Keratinocyte (primary cell): ENCODE data around the gene BMP8B.
"Not testable (repeated sequence)": the region's sequence is repeated elsewhere in the genome, so short reads cannot be mapped to it uniquely, and the experiment has no call there.

ENCODE experiments used
- CTCF ChIP-seq, 3 experiments: IDR thresholded peaks in 1 of 3; conservative IDR thresholded peaks in 1 of 3; optimal IDR thresholded peaks in 1 of 3; 2 replicates in 2 of 3; 3 replicates in 1 of 3; pipeline versions ENCODE3 to v1.5.1; 2011; ENCODE audit warnings: low read length in 3 of 3, mild to moderate bottlenecking in 3 of 3, moderate library complexity in 2 of 3, control low read depth in 1 of 3, inconsistent platforms in 1 of 3; ENCODE audit not compliant: insufficient read depth in 2 of 3; ENCODE audit errors: extremely low read depth in 1 of 3
- EZH2 ChIP-seq: IDR thresholded peaks from one replicate; pipeline ENCODE4 v1.6.1; 2012; ENCODE audit warnings: inconsistent platforms, mild to moderate bottlenecking, low read length, moderate library complexity

- not testable (repeated sequence) for TF ChIP-seq CTCF (optimal IDR thresholded peaks at IDR 0.05 in 1 of 3, IDR thresholded peaks at IDR 0.05 in 1 of 3, conservative IDR thresholded peaks at IDR 0.05 in 1 of 3; ENCODE audit: extremely low read depth in 1 of 3, insufficient read depth in 2 of 3, low read length in 3 of 3); EZH2
Measured at GRCh38 chr1:39786303-39787107, 2.2 kb downstream of the BMP8B start.
